Liver (tissue), 2 donors: ENCODE measurements around the gene KRT23.

Experiments used
- FOXA1 ChIP-seq: IDR thresholded peaks from 2 replicates; pipeline ENCODE4 v1.6.1; 2016; ENCODE audit warnings: antibody characterized with exemption
- SP1 ChIP-seq: IDR thresholded peaks from 2 replicates; pipeline ENCODE4 v1.6.1; 2018; ENCODE audit warnings: antibody characterized with exemption, mild to moderate bottlenecking
- TF ChIP-seq, protein P1 (sequence below): IDR thresholded peaks from 2 replicates; pipeline ENCODE4 v1.6.1; 2016; ENCODE audit warnings: antibody characterized with exemption
- donor health status: healthy.

DNA sequence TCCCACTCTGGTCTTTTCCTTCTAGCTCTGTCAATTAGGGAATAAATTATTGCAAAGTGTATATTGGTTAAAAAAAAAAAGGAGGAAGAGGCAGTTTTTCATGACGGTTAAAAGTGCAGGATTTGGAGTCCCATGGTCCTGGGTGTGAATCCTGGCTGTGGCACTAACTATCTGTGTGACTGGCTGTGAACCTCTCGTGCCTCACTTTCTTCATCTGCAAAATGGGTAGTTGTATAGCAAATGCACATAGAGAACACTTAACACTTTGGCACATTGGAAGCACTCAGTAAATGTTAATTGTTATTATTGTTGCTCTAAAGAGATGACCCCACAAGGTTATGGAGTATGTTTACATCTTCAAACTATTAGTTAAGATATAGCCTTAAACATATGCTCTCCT, 10.5 kb upstream of the KRT23 start:
- TF ChIP-seq, protein P1, sequence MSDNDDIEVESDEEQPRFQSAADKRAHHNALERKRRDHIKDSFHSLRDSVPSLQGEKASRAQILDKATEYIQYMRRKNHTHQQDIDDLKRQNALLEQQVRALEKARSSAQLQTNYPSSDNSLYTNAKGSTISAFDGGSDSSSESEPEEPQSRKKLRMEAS: no peak
- no peak for TF ChIP-seq SP1
- no peak for TF ChIP-seq FOXA1
